Bronchial epithelial cell (primary cell): ENCODE results near the gene KRT7. TPM values are rescaled to one million over a fixed set of nuclear protein-coding genes. Genes with fewer than 3 reads are reported as not detected.
"Not testable (repeated sequence)": the region's sequence is repeated elsewhere in the genome, so short reads cannot be mapped to it uniquely, and the experiment has no call there.

Experiments
- DNase-seq: peaks from one replicate; pipeline ENCODE4 v3.0.0-alpha.2; 2010; ENCODE audit warnings: low read depth
- FAIRE-seq: peaks from 2 replicates; lab custom pipeline; 2011; peaks lifted over from hg19 to GRCh38; lab: Jason Lieb, UNC
- H3K27me3 ChIP-seq: 2 replicates; pipeline ENCODE4 v1.5.1; 2011; ENCODE audit warnings: low read length; ENCODE audit not compliant: control insufficient read depth, insufficient read depth
- H3K36me3 ChIP-seq: 2 replicates; pipeline ENCODE4 v1.5.1; 2011; ENCODE audit warnings: low read length; ENCODE audit not compliant: control insufficient read depth, insufficient read depth
- H3K4me3 ChIP-seq: 2 replicates; pipeline ENCODE4 v1.5.1; 2011; ENCODE audit warnings: mild to moderate bottlenecking, low read depth, low read length, control low read depth
- CTCF ChIP-seq: IDR thresholded peaks from 2 replicates; pipeline ENCODE4 v1.5.1; 2011; ENCODE audit warnings: mild to moderate bottlenecking, moderate library complexity, low read length, control low read depth, inconsistent platforms; ENCODE audit not compliant: insufficient read depth, severe bottlenecking
- total RNA-seq: library from RNA; depleted of rRNA; stranded (reverse); fragments of >200 nt; gene quantifications from 2 replicates; pipeline ENCODE4 v1.2.1, GENCODE V29; 2014

KRT7 gene
- total RNA-seq, 1 donor from 2014 or later: 895 TPM

- no peak for TF ChIP-seq CTCF
- Histone ChIP-seq H3K36me3 (no peaks in the 10 kb centered on the region), H3K27me3 (no peaks in the 10 kb centered on the region), H3K4me3 (no peak overlapping the region)
- DNase-seq (peak; percentile 97), FAIRE-seq (peak; percentile 99)
These were observed 47.9 kb downstream of the KRT7 start for GRCh38 chr12:52280796-52281560.

DNA sequence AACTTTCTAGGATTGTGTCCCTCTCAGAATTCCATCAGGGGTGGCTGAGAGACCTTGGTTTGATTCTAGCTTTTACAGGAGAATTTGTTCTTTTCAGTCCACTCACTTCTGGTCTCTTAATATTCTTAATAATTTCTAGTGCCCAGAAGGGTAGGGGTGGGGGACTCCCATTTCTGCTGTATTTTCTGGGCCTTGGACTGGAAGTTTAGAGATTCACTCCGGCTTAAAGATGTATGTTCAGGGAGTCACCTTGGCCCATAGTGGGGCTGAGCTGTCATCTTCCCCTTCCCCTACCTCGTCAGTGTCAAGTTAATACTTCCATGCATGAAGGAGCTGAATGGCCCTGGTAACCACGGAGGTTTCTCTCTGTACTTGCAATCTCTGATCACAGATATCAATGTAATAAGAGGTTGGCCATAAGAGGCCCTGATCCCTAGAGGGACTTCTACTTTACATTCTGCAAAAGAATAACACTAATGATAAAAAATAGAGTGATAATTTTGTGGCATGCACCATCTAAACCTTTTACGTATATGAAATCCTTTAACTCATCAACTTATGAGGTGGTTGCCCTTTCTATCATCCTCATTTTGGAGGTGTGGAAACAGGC lies 51.6 kb downstream of the KRT7 start:
- FAIRE-seq: no peak

GRCh38 chr12:52285172-52285745 lies 52.2 kb downstream of the KRT7 start:
- TF ChIP-seq CTCF: no peak
- no peaks in the 10 kb centered on the region for H3K27me3 ChIP-seq
- no peak for FAIRE-seq

More for the DNA sequence above, 51.6 kb downstream of the KRT7 start:
- H3K27me3 ChIP-seq: no peaks in the 10 kb centered on the region
- no peaks in the 10 kb centered on the region for H3K36me3 ChIP-seq
- no peak for DNase-seq
- no peak overlapping the region for H3K4me3 ChIP-seq
- TF ChIP-seq CTCF: no peak

GRCh38 chr12:52285851-52286530 lies 52.9 kb downstream of the KRT7 start:
- FAIRE-seq (no peak), DNase-seq (no peak)
- TF ChIP-seq CTCF: no peak
- Histone ChIP-seq H3K4me3 (no peak overlapping the region), H3K27me3 (no peaks in the 10 kb centered on the region), H3K36me3 (no peaks in the 10 kb centered on the region)

More at GRCh38 chr12:52285172-52285745, 52.2 kb downstream of the KRT7 start:
- Histone ChIP-seq H3K4me3 (no peak overlapping the region), H3K36me3 (no peaks in the 10 kb centered on the region)
- DNase-seq: peak; percentile 59

DNA sequence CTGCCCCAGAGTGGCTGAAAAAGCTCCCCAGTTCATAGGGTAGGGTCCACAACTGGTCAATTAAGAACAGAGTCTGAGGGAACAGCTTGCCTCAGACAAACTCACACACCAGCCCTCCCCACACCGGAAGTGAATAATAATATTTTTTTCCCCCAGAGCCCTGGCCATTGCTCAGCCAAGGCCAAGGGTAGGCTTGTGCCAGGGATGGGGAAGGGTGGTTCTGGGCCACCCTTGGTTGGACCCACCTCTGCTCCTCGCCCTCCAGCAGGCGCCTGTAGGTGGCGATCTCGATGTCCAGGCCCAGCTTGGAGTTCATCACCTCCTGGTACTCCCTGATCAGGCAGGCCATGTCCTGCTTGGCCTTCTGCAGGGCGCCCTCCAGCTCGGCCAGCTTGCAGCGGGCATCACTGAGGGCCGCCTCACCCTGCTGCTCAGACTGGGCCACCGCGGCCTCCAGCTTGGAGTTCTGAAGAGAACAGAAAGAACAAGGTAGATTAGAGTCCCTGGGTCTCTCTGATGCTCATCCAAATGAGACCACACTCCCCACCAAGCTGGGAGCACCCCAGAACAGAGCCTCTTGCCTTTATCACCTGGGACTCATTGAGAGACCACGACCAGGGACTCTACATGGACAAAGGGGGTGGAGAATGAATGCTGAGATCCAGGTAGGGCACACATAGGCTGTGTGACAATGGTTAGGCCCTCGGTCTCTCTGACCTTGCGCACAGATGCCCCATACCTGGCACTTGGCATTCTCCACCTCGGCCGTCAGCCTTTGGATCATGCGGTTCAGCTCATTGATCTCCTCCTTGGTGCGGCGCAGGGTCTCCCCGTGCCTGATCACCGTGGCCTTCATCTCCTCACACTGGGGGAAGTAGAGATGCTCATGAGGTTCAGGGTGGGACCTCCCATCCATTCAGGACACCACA lies 54.1 kb downstream of the KRT7 start:
- H3K36me3 ChIP-seq, H3K27me3 ChIP-seq, DNase-seq, H3K4me3 ChIP-seq, FAIRE-seq: not testable (repeated sequence)

- not testable (repeated sequence) for DNase-seq, H3K36me3 ChIP-seq, H3K4me3 ChIP-seq, H3K27me3 ChIP-seq
- peak; percentile 52 for FAIRE-seq
These were observed 55.1 kb downstream of the KRT7 start for GRCh38 chr12:52287816-52288805.

- H3K4me3 ChIP-seq, H3K27me3 ChIP-seq: not testable (repeated sequence)
- peak; percentile 99 for FAIRE-seq
These were observed 57.6 kb downstream of the KRT7 start for GRCh38 chr12:52290483-52291134.

More at GRCh38 chr12:52290483-52291134, 57.6 kb downstream of the KRT7 start:
- not testable (repeated sequence) for DNase-seq, H3K36me3 ChIP-seq
